CD14-positive monocyte (primary cell): ENCODE measurements around the gene ZNF143. TPM values are rescaled to one million over a fixed set of nuclear protein-coding genes. Genes with fewer than 3 reads are reported as not detected.

Experiments used
- DNase-seq, 3 donors: peaks; one replicate each; pipeline ENCODE4 v3.0.0-alpha.2; 2011 to 2022
- H2AFZ ChIP-seq: 2 replicates; pipeline ENCODE4 v1.6.0; 2012; ENCODE audit warnings: mild to moderate bottlenecking, low read depth, low read length, inconsistent platforms; ENCODE audit not compliant: insufficient read depth, poor library complexity, severe bottlenecking
- H3K27ac ChIP-seq, 2 donors: 1 replicate in 1 of 2; 2 replicates in 1 of 2; pipeline ENCODE4 v1.5.1; 2012 to 2013; ENCODE audit warnings: low read length in 2 of 2, control low read depth in 1 of 2, inconsistent platforms in 1 of 2, low read depth in 1 of 2, mild to moderate bottlenecking in 1 of 2
- H3K27me3 ChIP-seq, 2 donors: one replicate each; pipeline versions ENCODE4 v1.6.0 to v1.6.1; 2011 to 2013; ENCODE audit warnings: low read length in 2 of 2; ENCODE audit not compliant: control insufficient read depth in 2 of 2, insufficient read depth in 2 of 2
- H3K36me3 ChIP-seq, 2 donors: replicated peaks in 1 of 2; 1 replicate in 1 of 2; 2 replicates in 1 of 2; pipeline versions ENCODE4 v1.5.1 to v1.6.1; 2012 to 2013; ENCODE audit warnings: low read length in 2 of 2, control low read depth in 1 of 2, inconsistent platforms in 1 of 2, mild to moderate bottlenecking in 1 of 2; ENCODE audit not compliant: insufficient read depth in 2 of 2, control insufficient read depth in 1 of 2
- H3K4me1 ChIP-seq, 2 donors: 1 replicate in 1 of 2; 2 replicates in 1 of 2; pipeline versions ENCODE4 v1.5.1 to v1.6.1; 2012 to 2013; ENCODE audit warnings: low read length in 2 of 2, control low read depth in 1 of 2, inconsistent platforms in 1 of 2, mild to moderate bottlenecking in 1 of 2, moderate library complexity in 1 of 2; ENCODE audit not compliant: insufficient read depth in 2 of 2, control insufficient read depth in 1 of 2
- H3K4me2 ChIP-seq: replicated peaks from 2 replicates; pipeline ENCODE3; 2012; ENCODE audit warnings: low read length, moderate library complexity, mild to moderate bottlenecking; ENCODE audit not compliant: poor library complexity, severe bottlenecking; ENCODE audit errors: extremely low read depth
- H3K4me3 ChIP-seq, 3 experiments: fragments of 200-600 bp in 1 of 3; sonication (generic) in 1 of 3; replicated peaks in 1 of 3; 1 replicate in 2 of 3; 2 replicates in 1 of 3; pipeline ENCODE4 v1.5.1; 2011 to 2013; ENCODE audit warnings: low read length in 3 of 3, mild to moderate bottlenecking in 3 of 3, control low read depth in 2 of 3, low read depth in 2 of 3, inconsistent platforms in 1 of 3, moderate library complexity in 1 of 3
- H3K79me2 ChIP-seq: 2 replicates; pipeline ENCODE4 v1.6.0; 2012; ENCODE audit warnings: mild to moderate bottlenecking, control low read depth, inconsistent platforms, low read length, moderate library complexity; ENCODE audit not compliant: insufficient read depth
- H3K9ac ChIP-seq: 2 replicates; pipeline ENCODE4 v1.6.0; 2017; ENCODE audit warnings: low read length, mild to moderate bottlenecking; ENCODE audit not compliant: insufficient read depth, poor library complexity, severe bottlenecking
- H3K9me3 ChIP-seq, 2 donors: replicated peaks in 1 of 2; 1 replicate in 1 of 2; 2 replicates in 1 of 2; pipeline versions ENCODE4 v1.5.1 to v1.6.1; 2012 to 2013; ENCODE audit warnings: low read length in 2 of 2, control low read depth in 1 of 2; ENCODE audit not compliant: control insufficient read depth in 1 of 2, insufficient read depth in 1 of 2
- H4K20me1 ChIP-seq: 2 replicates; pipeline ENCODE4 v1.6.0; 2012; ENCODE audit warnings: mild to moderate bottlenecking, low read length, control low read depth, moderate library complexity; ENCODE audit not compliant: insufficient read depth
- H3K27ac Mint-ChIP-seq, 7 donors: one replicate each; pipeline ENCODE4 v1.8.0; 2020; ENCODE audit warnings: mild to moderate bottlenecking in 7 of 7, mixed read lengths in 7 of 7, moderate library complexity in 6 of 7, inconsistent platforms in 2 of 7
- H3K27me3 Mint-ChIP-seq, 3 donors: one replicate each; pipeline ENCODE4 v1.8.0; 2021 to 2022; ENCODE audit warnings: low read depth in 3 of 3, mild to moderate bottlenecking in 3 of 3, mixed read lengths in 3 of 3, moderate library complexity in 3 of 3, inconsistent platforms in 1 of 3
- H3K36me3 Mint-ChIP-seq, 2 donors: one replicate each; pipeline ENCODE4 v1.8.0; 2020; ENCODE audit warnings: mixed read lengths in 2 of 2, inconsistent platforms in 1 of 2, mild to moderate bottlenecking in 1 of 2
- H3K4me1 Mint-ChIP-seq: one replicate; pipeline ENCODE4 v1.8.0; 2020; ENCODE audit warnings: mild to moderate bottlenecking, mixed read lengths
- H3K4me3 Mint-ChIP-seq, 2 donors: one replicate each; pipeline ENCODE4 v1.8.0; 2020; ENCODE audit warnings: mild to moderate bottlenecking in 2 of 2, mixed read lengths in 2 of 2, moderate library complexity in 1 of 2
- H3K9me3 Mint-ChIP-seq, 7 donors: one replicate each; pipeline ENCODE4 v1.8.0; 2020 to 2022; ENCODE audit warnings: mixed read lengths in 7 of 7, mild to moderate bottlenecking in 6 of 7, moderate library complexity in 6 of 7, inconsistent platforms in 2 of 7
- WGBS: methylation state at CpG from one replicate; pipeline ENCODE4 v1.1.5; 2013; ENCODE audit warnings: missing lambda C conversion rate; ENCODE audit not compliant: insufficient coverage; 5-methylcytosine and 5-hydroxymethylcytosine counted together
- intact Hi-C, 2 donors: fragments of 100-400 bp; cut with micrococcal nuclease; formaldehyde crosslinking; loops; one replicate each; pipeline versions ENCODE4 v1.15.0 to v1.15.1; 2023
- polyA plus RNA-seq, 3 donors: library from polyadenylated mRNA; depleted of rRNA in 1 of 3; unstranded in 2 of 3; stranded (reverse) in 1 of 3; fragments of 300-500 nt in 2 of 3; fragments of >200 nt in 1 of 3; fragmentation: Illumina TruSeq in 2 of 3; gene quantifications; 1 replicate in 2 of 3; 2 replicates in 1 of 3; pipeline ENCODE4 v1.2.3, GENCODE V29; 2012 to 2021
- TF ChIP-seq, protein P1 (sequence below): fragments of 200-600 bp; IDR thresholded peaks from one replicate; pipeline ENCODE4 v1.8.0; 2022; ENCODE audit warnings: antibody characterized with exemption, mild to moderate bottlenecking

ZNF143 gene
- polyA plus RNA-seq, 3 donors, result 26.8 to 30.5 (median 30.1) TPM

GRCh38 chr11:9571763-9572115 lies 110.9 kb downstream of the ZNF143 start:
- H3K27me3 Mint-ChIP-seq, result peaks cover 0 to 3% (median 0%) of the 10 kb centered on the region in 3 donors
- H3K9me3 ChIP-seq, result no peaks in the 10 kb centered on the region
- no peak overlapping the region for H3K27ac ChIP-seq
- TF ChIP-seq, protein P1, sequence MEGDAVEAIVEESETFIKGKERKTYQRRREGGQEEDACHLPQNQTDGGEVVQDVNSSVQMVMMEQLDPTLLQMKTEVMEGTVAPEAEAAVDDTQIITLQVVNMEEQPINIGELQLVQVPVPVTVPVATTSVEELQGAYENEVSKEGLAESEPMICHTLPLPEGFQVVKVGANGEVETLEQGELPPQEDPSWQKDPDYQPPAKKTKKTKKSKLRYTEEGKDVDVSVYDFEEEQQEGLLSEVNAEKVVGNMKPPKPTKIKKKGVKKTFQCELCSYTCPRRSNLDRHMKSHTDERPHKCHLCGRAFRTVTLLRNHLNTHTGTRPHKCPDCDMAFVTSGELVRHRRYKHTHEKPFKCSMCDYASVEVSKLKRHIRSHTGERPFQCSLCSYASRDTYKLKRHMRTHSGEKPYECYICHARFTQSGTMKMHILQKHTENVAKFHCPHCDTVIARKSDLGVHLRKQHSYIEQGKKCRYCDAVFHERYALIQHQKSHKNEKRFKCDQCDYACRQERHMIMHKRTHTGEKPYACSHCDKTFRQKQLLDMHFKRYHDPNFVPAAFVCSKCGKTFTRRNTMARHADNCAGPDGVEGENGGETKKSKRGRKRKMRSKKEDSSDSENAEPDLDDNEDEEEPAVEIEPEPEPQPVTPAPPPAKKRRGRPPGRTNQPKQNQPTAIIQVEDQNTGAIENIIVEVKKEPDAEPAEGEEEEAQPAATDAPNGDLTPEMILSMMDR, result no peak
- 98% methylated on average over 5 of the region's 6 CpGs for WGBS
- no peaks in the 10 kb centered on the region for H4K20me1 ChIP-seq
- no peak overlapping the region for H2AFZ ChIP-seq
- H3K4me1 Mint-ChIP-seq, result peaks cover 34% of the 10 kb centered on the region
- H3K79me2 ChIP-seq, result peaks cover 31% of the 10 kb centered on the region
- H3K36me3 Mint-ChIP-seq, result no peaks in the 10 kb centered on the region
- no peak for DNase-seq
- intact Hi-C loops, result loop anchor here in 1 of 2 donors (5.0 to 10.0 kb wide), 3 partner anchors 34 to 183 kb away; partner anchors contain the start of gene SWAP70
- H3K27ac Mint-ChIP-seq, result no peak overlapping the region
- no peak overlapping the region for H3K4me3 ChIP-seq
- H3K36me3 ChIP-seq, result no peaks in the 10 kb centered on the region
- H3K4me2 ChIP-seq, result no peak overlapping the region
- no peak overlapping the region for H3K9ac ChIP-seq
- no peaks in the 10 kb centered on the region for H3K9me3 Mint-ChIP-seq
- peaks cover 10 to 27% of the 10 kb centered on the region in 2 donors for H3K4me1 ChIP-seq
- H3K27me3 ChIP-seq, result no peaks in the 10 kb centered on the region
- peak overlapping the region in 1 of 2 donors; percentile 89 for H3K4me3 Mint-ChIP-seq

GRCh38 chr11:9573052-9573774 lies 112.4 kb downstream of the ZNF143 start, which contains the start of gene WEE1:
Gene WEE1 (plus strand): TSS chr11:9573670. CDS start chr11:9573934, 264 bp downstream.
- peak; percentile 91 to 93 (median 92) for DNase-seq
- peaks cover 10 to 27% of the 10 kb centered on the region in 2 donors for H3K4me1 ChIP-seq
- H2AFZ ChIP-seq, result peak within 1 kb of the TSS; percentile 83
- no peaks in the 10 kb centered on the region for H4K20me1 ChIP-seq
- intact Hi-C loops, result loop anchor here in 1 of 2 donors (5.0 to 10.0 kb wide), 3 partner anchors 36 to 182 kb away; partner anchors contain the start of gene SWAP70
- Mint-ChIP-seq H3K4me1 (peaks cover 38% of the 10 kb centered on the region), H3K36me3 (no peaks in the 10 kb centered on the region), H3K4me3 (peak within 1 kb of the TSS; percentile 97 to 98), H3K27me3 (peaks cover 0 to 3% (median 0%) of the 10 kb centered on the region in 3 donors), H3K9me3 (no peaks in the 10 kb centered on the region), H3K27ac (peak within 1 kb of the TSS; percentile 60 to 93 (median 88))
- H3K4me3 ChIP-seq, result peak within 1 kb of the TSS; percentile 74 to 93 (median 78)
- no peaks in the 10 kb centered on the region for H3K9me3 ChIP-seq
- no peaks in the 10 kb centered on the region for H3K27me3 ChIP-seq
- H3K27ac ChIP-seq, result peak within 1 kb of the TSS; percentile 83
- peak within 1 kb of the TSS; percentile 66 for H3K9ac ChIP-seq
- no peaks in the 10 kb centered on the region for H3K36me3 ChIP-seq
- peaks cover 46% of the 10 kb centered on the region for H3K79me2 ChIP-seq
- under 1% methylated on average over 68 of the region's 73 CpGs for WGBS
- TF ChIP-seq, protein P1, result no peak
- peak within 1 kb of the TSS; percentile 85 for H3K4me2 ChIP-seq
